GM12875 (cell line): ENCODE measurements around the gene PAIP2.

Experiments
- H3K4me3 ChIP-seq: one replicate; pipeline ENCODE4 v1.5.1; 2011; ENCODE audit warnings: low read depth, low read length, control low read depth
- TF ChIP-seq, protein P1 (sequence below): IDR thresholded peaks from 2 replicates; pipeline ENCODE4 v1.5.1; 2011; ENCODE audit warnings: low read depth, mild to moderate bottlenecking, control low read depth, inconsistent platforms, low read length, moderate library complexity, borderline replicate concordance; ENCODE audit not compliant: insufficient read depth

PAIP2 gene, protein sequence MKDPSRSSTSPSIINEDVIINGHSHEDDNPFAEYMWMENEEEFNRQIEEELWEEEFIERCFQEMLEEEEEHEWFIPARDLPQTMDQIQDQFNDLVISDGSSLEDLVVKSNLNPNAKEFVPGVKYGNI

DNA sequence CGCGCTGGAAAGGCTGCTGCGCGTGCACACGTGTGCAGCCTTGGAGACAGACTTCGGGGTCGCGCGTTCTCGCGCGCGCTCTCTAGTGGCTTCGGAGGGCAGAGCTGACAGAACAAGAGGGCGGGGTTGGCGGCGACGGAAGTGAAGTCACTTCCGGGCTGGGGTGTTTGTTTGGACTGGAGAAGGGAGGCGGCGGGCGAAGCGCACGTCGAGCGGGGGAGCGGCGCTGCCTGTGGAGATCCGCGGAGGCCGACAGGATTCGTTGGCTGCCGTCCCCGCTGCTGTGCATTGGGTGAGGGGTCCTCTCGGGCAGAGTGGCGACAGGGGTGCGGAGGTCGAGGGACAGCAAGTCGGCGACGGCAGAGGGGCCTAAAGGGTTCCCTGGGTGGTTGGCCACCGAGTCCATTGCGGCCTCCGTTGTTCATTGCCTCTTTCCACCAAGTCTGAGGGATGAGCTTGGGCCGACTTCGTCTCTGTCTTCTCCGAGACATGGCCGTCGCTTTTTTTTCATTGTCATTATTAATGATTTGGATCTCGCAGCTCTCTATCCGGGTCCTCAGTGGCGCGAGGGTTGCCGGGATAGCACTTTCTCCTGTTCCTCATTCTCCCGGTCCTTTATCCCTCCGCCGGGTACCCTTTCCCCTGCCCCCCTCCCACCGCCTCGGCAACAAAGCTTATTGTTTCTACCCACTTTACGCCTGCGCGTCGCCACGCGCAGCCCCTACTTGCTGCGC is at the start of gene PAIP2:
PAIP2 (plus strand) TSS at position 166 of the 734 bp plus-strand sequence. CDS start 21,931 bp downstream, outside the sequence.
- peak within 1 kb of the TSS; percentile 98 for H3K4me3 ChIP-seq
- TF ChIP-seq, protein P1, sequence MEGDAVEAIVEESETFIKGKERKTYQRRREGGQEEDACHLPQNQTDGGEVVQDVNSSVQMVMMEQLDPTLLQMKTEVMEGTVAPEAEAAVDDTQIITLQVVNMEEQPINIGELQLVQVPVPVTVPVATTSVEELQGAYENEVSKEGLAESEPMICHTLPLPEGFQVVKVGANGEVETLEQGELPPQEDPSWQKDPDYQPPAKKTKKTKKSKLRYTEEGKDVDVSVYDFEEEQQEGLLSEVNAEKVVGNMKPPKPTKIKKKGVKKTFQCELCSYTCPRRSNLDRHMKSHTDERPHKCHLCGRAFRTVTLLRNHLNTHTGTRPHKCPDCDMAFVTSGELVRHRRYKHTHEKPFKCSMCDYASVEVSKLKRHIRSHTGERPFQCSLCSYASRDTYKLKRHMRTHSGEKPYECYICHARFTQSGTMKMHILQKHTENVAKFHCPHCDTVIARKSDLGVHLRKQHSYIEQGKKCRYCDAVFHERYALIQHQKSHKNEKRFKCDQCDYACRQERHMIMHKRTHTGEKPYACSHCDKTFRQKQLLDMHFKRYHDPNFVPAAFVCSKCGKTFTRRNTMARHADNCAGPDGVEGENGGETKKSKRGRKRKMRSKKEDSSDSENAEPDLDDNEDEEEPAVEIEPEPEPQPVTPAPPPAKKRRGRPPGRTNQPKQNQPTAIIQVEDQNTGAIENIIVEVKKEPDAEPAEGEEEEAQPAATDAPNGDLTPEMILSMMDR = peak; percentile 90

DNA sequence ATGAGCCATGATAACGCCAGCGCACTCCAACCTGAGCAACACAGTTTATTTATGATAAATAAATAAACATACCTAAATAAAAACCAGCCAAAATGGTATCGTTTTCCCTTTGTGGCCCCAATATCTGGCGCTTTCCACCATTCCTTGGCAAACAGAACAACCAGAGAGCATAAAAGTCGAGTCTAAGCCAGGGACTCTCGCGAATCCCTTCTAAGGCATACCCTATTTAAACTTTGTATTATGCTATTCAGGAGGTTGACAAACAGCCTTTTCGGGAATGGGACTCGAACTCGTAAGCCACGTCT is 48.5 kb upstream of the PAIP2 start:
- H3K4me3 ChIP-seq = peak overlapping the region; percentile 88
- TF ChIP-seq, protein P1 = no peak

DNA sequence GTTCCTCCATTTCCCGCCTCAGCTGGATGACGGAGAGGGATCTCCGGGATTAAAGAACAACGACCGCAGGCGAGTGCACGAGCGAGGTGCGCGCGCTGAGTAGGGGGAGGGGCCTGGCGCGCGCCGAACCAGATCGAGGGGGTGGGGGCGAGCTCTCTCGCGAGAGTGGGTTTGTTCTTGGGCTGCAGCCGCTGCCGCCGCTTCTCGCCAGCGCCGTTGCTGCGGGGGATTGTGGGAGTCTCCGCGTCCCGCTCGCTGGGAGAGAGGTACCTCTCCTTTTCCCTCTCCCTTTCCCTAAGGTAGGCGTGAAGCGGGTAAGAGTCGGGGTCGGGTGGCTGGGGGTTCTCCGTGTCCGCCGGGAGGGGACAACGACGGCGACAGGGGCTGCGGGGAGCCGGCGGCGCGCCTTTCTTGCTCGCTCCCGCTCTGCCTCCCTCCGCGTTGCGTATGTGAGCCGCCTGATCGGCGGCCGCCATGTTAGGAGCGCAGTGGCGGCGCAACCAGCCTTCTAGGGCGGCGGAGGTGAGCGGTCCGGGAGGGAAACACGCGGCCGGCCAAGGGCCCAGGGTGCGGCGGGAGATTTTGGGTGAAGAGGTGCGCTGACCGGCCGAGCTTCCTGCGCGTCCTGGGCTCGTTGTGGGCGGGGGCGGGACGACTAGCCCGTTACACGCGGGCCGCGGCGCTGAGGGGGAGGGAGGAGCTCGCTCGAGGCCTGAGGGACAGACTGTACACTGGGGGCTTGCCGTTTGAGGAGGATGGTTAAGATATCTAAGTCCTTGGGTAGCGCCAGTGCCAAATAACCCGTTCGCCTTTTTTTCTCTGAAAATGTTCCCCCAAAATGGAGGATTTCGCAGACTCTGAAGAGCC is 47.9 kb upstream of the PAIP2 start, which contains the start of gene MATR3:
MATR3 (plus strand) TSS at position 234 of the 867 bp plus-strand sequence. CDS start 13,676 bp downstream, outside the sequence.
- TF ChIP-seq, protein P1 = no peak
- peak within 1 kb of the TSS; percentile 88 for H3K4me3 ChIP-seq

DNA sequence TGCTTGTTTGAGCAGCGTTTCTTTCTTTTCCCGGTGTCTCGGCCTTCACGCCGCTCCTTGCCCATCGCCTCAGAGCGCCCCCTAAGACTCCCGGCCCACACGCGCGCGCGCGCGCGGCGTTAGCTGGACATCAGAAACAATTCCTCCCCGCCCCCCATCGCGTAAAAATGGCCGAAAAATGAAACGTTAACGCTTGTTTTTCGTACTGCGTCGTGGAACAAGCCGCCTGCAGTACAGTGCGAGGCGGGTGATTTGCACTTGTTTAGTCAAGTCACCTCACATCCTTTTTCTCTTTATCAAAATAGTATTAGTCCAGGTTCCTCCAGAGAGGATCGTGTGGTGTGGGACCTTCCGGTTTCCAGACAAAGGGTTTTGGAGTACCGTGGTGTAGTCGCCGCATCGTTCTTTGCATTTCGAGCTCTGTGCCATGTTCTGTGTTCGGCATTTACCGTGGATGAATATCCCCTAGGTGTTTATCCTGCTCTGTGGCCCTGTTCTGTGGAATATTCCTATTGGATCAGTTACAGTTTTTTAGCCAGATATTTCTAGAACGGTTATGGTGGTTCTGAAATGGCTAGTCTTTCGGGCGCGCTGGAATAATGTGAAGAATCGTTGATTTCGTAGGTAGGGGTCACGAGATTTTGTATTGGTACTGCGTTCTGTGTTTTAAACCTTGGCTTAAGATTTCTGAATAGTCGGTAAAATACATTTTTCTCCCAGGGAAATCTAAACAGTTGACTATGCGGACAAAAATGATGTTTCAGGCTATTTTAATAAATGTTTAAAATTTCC is 47.1 kb upstream of the PAIP2 start:
- TF ChIP-seq, protein P1 = 0 out of 2 replicates have a peak, but pooled peaks have one; percentile 17
- H3K4me3 ChIP-seq = peak overlapping the region; percentile 88

DNA sequence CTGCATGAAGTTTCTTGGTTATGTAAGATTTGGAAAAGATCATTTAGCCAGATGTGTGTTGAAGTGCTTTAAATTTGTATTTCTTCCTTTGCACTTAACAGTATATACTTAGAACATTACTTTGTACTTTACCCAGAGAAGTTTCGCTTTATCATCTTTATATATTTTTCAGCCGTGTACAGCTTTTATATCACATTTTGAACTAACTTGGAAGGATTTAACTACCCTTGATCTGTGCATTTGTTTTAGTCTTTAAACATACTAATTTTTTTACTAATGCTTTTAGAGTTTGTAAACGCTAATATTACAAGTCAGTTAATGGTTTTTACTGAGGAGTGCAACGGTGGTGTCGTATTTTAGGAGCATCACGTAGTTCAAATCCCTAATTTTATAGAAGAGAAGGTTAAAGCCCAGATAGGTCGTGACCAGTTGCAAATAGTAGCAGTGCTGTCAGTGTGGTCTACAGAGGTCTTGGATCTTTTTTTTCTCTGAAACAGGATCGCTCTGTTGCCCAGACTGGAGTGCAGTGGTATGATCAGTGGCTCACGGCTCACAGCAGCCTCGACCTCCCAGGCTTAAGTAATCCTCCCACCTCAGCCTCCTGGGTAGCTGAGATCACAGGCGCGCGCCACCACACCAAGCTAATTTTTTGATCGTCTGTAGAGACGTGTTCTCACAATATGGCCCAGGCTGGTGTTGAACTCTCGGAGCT is 46.2 kb upstream of the PAIP2 start:
- TF ChIP-seq, protein P1 = no peak
- peak overlapping the region; percentile 88 for H3K4me3 ChIP-seq

DNA sequence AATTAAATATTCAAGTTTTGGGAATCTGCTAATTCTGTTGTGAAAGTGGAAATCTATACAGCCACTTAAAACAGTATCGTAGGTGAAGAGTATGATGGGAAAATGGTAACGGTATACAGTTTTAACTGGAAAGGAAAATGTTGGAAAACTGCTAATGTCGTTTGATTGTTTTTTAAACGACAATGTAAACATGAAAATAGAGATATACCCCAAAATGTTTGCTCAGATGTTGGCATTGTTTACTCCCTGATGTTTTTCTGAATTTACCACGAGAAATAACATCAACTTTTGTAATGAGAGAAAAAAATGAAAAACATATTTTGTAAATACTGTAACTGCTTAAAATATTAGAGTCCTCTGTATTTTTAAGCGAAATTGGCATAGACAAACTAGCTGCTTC is 45.5 kb upstream of the PAIP2 start:
- TF ChIP-seq, protein P1 = no peak
- no peak overlapping the region for H3K4me3 ChIP-seq
